Fibroblast of the aortic adventitia (primary cell): ENCODE results near the gene FAM200B. TPM values are rescaled to one million over a fixed set of nuclear protein-coding genes. Genes with fewer than 3 reads are reported as not detected.

Source experiments
- DNase-seq: peaks from one replicate; pipeline ENCODE4 v3.0.0-alpha.2; 2010; ENCODE audit warnings: low read depth
- H3K4me3 ChIP-seq: 2 replicates; pipeline ENCODE4 v1.5.1; 2011; ENCODE audit warnings: low read depth, mild to moderate bottlenecking, control low read depth, low read length, moderate library complexity
- total RNA-seq: library from RNA; depleted of rRNA; stranded (reverse); fragments of >200 nt; gene quantifications from 2 replicates; pipeline ENCODE4 v1.2.3, GENCODE V29; 2012; ENCODE audit warnings: low replicate concordance
- TF ChIP-seq, protein P1 (sequence below): IDR thresholded peaks from 2 replicates; pipeline ENCODE4 v1.5.1; 2011; ENCODE audit warnings: mild to moderate bottlenecking, low read length, control low read depth, inconsistent platforms; ENCODE audit not compliant: insufficient read depth

FAM200B gene
- total RNA-seq, 1 donor = 35.3 TPM

DNA sequence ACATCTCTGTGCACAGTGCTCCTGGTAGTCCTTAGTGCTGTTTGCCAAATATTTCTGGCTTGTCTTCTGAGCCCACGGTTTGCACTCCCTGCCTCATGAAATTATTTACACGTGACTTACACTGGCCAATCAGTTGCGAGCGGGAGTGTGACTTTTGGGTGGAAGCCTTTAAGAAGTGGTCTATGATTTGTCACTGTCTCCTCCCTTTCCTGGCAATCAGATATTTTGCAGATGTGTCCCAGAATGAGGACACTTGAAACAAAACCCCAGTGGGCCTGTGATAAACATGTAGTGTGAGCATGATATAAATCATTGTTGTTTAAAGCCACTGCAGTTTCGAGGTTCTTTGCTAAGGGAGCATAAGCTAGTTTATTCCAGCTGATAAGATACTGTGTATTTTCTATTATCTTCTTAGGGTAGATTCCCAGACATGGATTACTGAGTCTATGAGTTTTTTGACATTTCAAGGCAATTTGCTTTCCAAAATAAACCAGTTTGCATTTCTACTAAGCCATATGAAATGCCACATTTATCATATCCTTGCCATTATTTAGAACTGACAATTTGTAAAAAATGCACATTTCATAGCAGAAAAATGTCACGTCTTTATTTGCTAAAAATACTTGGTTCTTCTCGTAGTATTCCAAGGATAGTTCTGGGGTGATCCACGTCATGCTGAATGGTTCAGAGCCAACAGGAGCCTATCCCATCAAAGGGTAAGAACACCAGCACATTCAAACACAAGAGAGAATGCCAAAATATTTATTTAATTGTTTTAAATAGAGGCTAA is 33.2 kb downstream of the FAM200B start:
- TF ChIP-seq, protein P1, sequence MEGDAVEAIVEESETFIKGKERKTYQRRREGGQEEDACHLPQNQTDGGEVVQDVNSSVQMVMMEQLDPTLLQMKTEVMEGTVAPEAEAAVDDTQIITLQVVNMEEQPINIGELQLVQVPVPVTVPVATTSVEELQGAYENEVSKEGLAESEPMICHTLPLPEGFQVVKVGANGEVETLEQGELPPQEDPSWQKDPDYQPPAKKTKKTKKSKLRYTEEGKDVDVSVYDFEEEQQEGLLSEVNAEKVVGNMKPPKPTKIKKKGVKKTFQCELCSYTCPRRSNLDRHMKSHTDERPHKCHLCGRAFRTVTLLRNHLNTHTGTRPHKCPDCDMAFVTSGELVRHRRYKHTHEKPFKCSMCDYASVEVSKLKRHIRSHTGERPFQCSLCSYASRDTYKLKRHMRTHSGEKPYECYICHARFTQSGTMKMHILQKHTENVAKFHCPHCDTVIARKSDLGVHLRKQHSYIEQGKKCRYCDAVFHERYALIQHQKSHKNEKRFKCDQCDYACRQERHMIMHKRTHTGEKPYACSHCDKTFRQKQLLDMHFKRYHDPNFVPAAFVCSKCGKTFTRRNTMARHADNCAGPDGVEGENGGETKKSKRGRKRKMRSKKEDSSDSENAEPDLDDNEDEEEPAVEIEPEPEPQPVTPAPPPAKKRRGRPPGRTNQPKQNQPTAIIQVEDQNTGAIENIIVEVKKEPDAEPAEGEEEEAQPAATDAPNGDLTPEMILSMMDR = no peak
- peak; percentile 71 for DNase-seq
- no peak overlapping the region for H3K4me3 ChIP-seq

DNA sequence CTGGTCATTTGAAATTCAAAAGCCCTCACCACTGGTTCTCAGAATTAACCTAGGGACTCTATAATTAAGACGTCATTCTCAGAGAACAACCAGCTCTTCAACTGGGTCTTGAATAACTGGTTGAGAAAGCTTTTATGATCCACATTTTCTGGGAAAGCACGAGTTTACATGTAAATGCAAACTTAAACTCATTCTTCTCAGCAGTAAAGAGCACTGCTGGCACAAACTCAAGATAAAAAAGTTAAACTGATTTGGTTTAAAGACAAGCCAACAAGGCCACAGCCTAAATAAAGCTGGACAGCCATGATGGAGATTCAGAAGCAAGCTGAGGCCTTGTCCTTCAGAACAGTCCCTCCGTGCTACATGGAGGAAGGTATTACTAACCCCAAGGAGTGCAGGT is 34.5 kb downstream of the FAM200B start:
- DNase-seq = no peak
- no peak overlapping the region for H3K4me3 ChIP-seq
- TF ChIP-seq, protein P1 = no peak

DNA sequence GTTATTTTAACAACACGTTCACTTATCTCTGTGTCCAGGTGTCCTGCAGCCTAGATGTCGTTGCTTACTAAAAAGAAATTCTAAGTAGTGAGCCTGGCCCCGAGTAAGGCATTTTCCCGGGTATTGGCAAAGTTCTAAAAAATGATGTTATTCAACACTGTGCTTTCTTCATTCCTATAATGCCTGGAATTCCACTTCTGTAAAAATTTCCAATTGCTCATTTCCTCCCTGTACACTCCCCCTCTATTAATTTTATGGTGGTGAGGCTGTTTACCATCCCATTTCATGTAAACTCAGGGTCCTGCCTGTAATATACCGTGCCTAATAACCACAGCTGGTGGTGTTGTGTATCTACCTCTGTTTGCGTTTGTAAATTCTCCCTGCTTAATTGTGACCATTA is 35.5 kb downstream of the FAM200B start:
- peak; percentile 62 for DNase-seq
- H3K4me3 ChIP-seq = no peak overlapping the region
- TF ChIP-seq, protein P1 = no peak

GRCh38 chr4:15717657-15718416 is 36.2 kb downstream of the FAM200B start:
- no peak overlapping the region for H3K4me3 ChIP-seq
- TF ChIP-seq, protein P1 = no peak
- no peak for DNase-seq

DNA sequence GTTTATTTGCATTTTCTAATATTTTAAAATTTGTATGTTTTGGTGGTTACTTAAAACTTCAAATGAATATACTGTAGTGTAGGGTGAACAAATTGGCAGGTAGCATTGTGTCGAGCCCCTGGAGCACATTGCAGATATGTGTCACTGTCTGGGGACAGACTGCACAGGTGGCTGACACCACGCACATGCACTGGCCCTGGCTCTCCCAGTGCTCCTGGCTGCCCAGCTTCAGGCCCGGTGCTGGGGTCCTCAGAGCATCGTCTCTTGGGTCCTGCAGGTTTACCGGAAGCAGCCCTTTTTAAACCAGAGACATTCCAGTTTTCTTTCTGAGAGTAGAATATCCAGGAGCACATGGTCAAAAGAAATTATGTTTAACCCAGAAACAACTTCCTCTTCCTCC is 36.8 kb downstream of the FAM200B start:
- H3K4me3 ChIP-seq = no peak overlapping the region
- TF ChIP-seq, protein P1 = no peak

GRCh38 chr4:15718959-15719358 is 37.3 kb downstream of the FAM200B start:
- TF ChIP-seq, protein P1 = no peak
- DNase-seq = no peak
- no peak overlapping the region for H3K4me3 ChIP-seq

More for the DNA sequence above, 36.8 kb downstream of the FAM200B start:
- no peak for DNase-seq
